OCI-LY7 (cell line): Measurements from ENCODE around the gene LPGAT1. TPM values are rescaled to one million over a fixed set of nuclear protein-coding genes. Genes with fewer than 3 reads are reported as not detected.

Source experiments
- BruUV-seq: library from RNA; stranded (reverse); fragments of 400-500 nt; replicated peaks from 2 replicates; lab custom pipeline; 2021; lab: Mats Ljungman, UMichigan
- CTCF ChIA-PET: fragments of 300-600 bp; sonication (Branson Sonifier 250); formaldehyde crosslinking; loops from one replicate; lab custom pipeline; 2022; ENCODE audit warnings: antibody characterized with exemption; ENCODE audit not compliant: unreplicated experiment; lab: Charles Lee
- POLR2A ChIA-PET: fragments of 300-600 bp; sonication (Branson Sonifier 250); formaldehyde crosslinking; loops from one replicate; lab custom pipeline; 2022; ENCODE audit warnings: antibody characterized with exemption; lab: Charles Lee
- DNase-seq: peaks from one replicate; pipeline ENCODE4 v3.0.0-alpha.2; 2015; ENCODE audit warnings: low spot score
- H2AFZ ChIP-seq: fragments of 200-600 bp; sonication (generic), shearing (Covaris generic); 2 replicates; pipeline ENCODE4 v1.6.1; 2014; ENCODE audit warnings: mild to moderate bottlenecking, antibody characterized with exemption, low read length, moderate library complexity
- H3K27ac ChIP-seq: fragments of 200-600 bp; sonication (generic); 2 replicates; pipeline ENCODE4 v1.5.1; 2014; ENCODE audit warnings: mixed run types, low read depth, mild to moderate bottlenecking, moderate library complexity, low read length, inconsistent platforms; ENCODE audit not compliant: poor library complexity, severe bottlenecking
- H3K36me3 ChIP-seq: fragments of 200-600 bp; sonication (generic); 2 replicates; pipeline ENCODE4 v1.6.1; 2014; ENCODE audit warnings: mild to moderate bottlenecking, antibody characterized with exemption, low read length, moderate library complexity, mixed read lengths; ENCODE audit not compliant: insufficient read depth
- H3K4me1 ChIP-seq: fragments of 200-600 bp; sonication (generic); 2 replicates; pipeline ENCODE4 v1.5.1; 2014; ENCODE audit warnings: mild to moderate bottlenecking, low read length; ENCODE audit not compliant: insufficient read depth, poor library complexity, severe bottlenecking
- H3K4me2 ChIP-seq: fragments of 200-600 bp; sonication (generic); 2 replicates; pipeline ENCODE4 v1.6.1; 2014; ENCODE audit warnings: mild to moderate bottlenecking, low read length
- H3K4me3 ChIP-seq: fragments of 200-600 bp; sonication (generic); 2 replicates; pipeline ENCODE4 v1.5.1; 2014; ENCODE audit warnings: mild to moderate bottlenecking, low read depth, low read length; ENCODE audit not compliant: poor library complexity, severe bottlenecking
- H3K79me2 ChIP-seq: fragments of 200-600 bp; sonication (generic); 2 replicates; pipeline ENCODE4 v1.6.1; 2016; ENCODE audit warnings: low read depth, mild to moderate bottlenecking, low read length, moderate library complexity, mixed read lengths; ENCODE audit not compliant: insufficient read depth
- H3K9me2 ChIP-seq: fragments of 200-600 bp; sonication (generic); 2 replicates; pipeline ENCODE4 v1.6.1; 2016; ENCODE audit warnings: mild to moderate bottlenecking, low read length, mixed read lengths; ENCODE audit not compliant: insufficient read depth
- H3K9me3 ChIP-seq: fragments of 200-600 bp; sonication (generic); 2 replicates; pipeline ENCODE4 v1.6.1; 2014; ENCODE audit warnings: mild to moderate bottlenecking, mixed run types, low read length, mixed read lengths
- H4K20me1 ChIP-seq: fragments of 200-600 bp; sonication (generic); 2 replicates; pipeline ENCODE4 v1.6.1; 2014; ENCODE audit warnings: mild to moderate bottlenecking, antibody characterized with exemption, low read length, moderate library complexity, mixed read lengths; ENCODE audit not compliant: insufficient read depth
- CTCF ChIP-seq: fragments of 200-600 bp; sonication (generic); conservative IDR thresholded peaks from 2 replicates; pipeline ENCODE4 v1.5.1; 2014; ENCODE audit warnings: mild to moderate bottlenecking, antibody characterized with exemption, low read length, moderate library complexity, mixed read lengths
- EZH2phosphoT487 ChIP-seq: fragments of 200-600 bp; sonication (generic); IDR thresholded peaks from 2 replicates; pipeline ENCODE4 v1.6.1; 2018; ENCODE audit warnings: low read depth, borderline replicate concordance, mild to moderate bottlenecking, mixed run types, antibody characterized with exemption, low read length, moderate library complexity, mixed read lengths
- intact Hi-C: fragments of 100-400 bp; cut with micrococcal nuclease; formaldehyde crosslinking; loops from one replicate; pipeline ENCODE4 v1.10.0; 2022; ENCODE audit not compliant: unreplicated experiment
- total RNA-seq, 2 experiments: library from RNA; depleted of rRNA in 1 of 2; stranded (reverse); fragments of >200 nt in 1 of 2; shearing (Covaris generic) in 1 of 2; gene quantifications; 2 replicates each; pipeline ENCODE4 v1.2.3, GENCODE V29; 2014 to 2022

Gene LPGAT1
- total RNA-seq, 2 experiments from 2014 or later: 14.1 to 35.2 TPM

GRCh38 chr1:211756471-211757020, 74.0 kb downstream of the LPGAT1 start:
- Histone ChIP-seq H3K4me3 (no peak overlapping the region), H4K20me1 (no peaks in the 10 kb centered on the region), H3K36me3 (no peaks in the 10 kb centered on the region; the same call in 1 of the 2 replicates), H2AFZ (no peak overlapping the region), H3K4me1 (no peaks in the 10 kb centered on the region), H3K4me2 (no peak overlapping the region), H3K9me2 (no peaks in the 10 kb centered on the region), H3K27ac (no peak overlapping the region), H3K79me2 (no peaks in the 10 kb centered on the region), H3K9me3 (0 out of 2 replicates have a peak, but pooled peaks cover 4% of the 10 kb centered on the region)
- CTCF ChIA-PET: no interaction called here
- no peak for TF ChIP-seq CTCF
- no peak for TF ChIP-seq EZH2phosphoT487
- BruUV-seq: no TSS peak
- intact Hi-C loops: no loop called here
- no peak for DNase-seq
- POLR2A ChIA-PET: interaction anchor here (0.7 kb wide), 1 partner anchor 61 kb away, joined by 7 read pairs; no protein-coding TSS in a partner anchor

- Histone ChIP-seq H3K4me2 (no peak overlapping the region), H3K4me1 (no peaks in the 10 kb centered on the region), H3K27ac (no peak overlapping the region), H3K36me3 (peaks cover 15% of the 10 kb centered on the region), H3K9me2 (no peaks in the 10 kb centered on the region), H4K20me1 (no peaks in the 10 kb centered on the region), H2AFZ (no peak overlapping the region), H3K9me3 (0 out of 2 replicates have a peak, but pooled peaks cover 4% of the 10 kb centered on the region), H3K4me3 (no peak overlapping the region), H3K79me2 (no peaks in the 10 kb centered on the region)
- ChIA-PET POLR2A (interaction anchor here (0.7 to 1.8 kb wide), 2 partner anchors 9 to 12 kb away, joined by 3 to 5 read pairs; no protein-coding TSS in a partner anchor), CTCF (no interaction called here)
- no TSS peak for BruUV-seq
- intact Hi-C loops: no loop called here
- DNase-seq: no peak
- TF ChIP-seq CTCF (no peak), EZH2phosphoT487 (no peak)
Measured at GRCh38 chr1:211753649-211754251, 76.8 kb downstream of the LPGAT1 start.
